Trophoblast cell (in vitro differentiated cells and primary cell): ENCODE results near the gene DISC1.

Source experiments
- DNase-seq, 2 donors: peaks; one replicate each; pipeline ENCODE4 v3.0.0-alpha.2; 2016
- H2AFZ ChIP-seq: 2 replicates; pipeline ENCODE4 v1.6.1; 2013; ENCODE audit warnings: low read length, moderate library complexity, mild to moderate bottlenecking; ENCODE audit not compliant: insufficient read depth, poor library complexity
- H2AK5ac ChIP-seq: 2 replicates; pipeline ENCODE4 v1.6.1; 2013; ENCODE audit warnings: mild to moderate bottlenecking, low read length
- H2BK120ac ChIP-seq: 2 replicates; pipeline ENCODE4 v1.6.1; 2013; ENCODE audit warnings: low read length, mild to moderate bottlenecking, moderate library complexity; ENCODE audit not compliant: insufficient read depth, poor library complexity
- H2BK12ac ChIP-seq: 2 replicates; pipeline ENCODE4 v1.6.1; 2013; ENCODE audit warnings: mild to moderate bottlenecking, low read length, moderate library complexity
- H2BK5ac ChIP-seq: 2 replicates; pipeline ENCODE4 v1.6.1; 2013; ENCODE audit warnings: low read length, low read depth, moderate library complexity, mild to moderate bottlenecking; ENCODE audit not compliant: poor library complexity
- H3K14ac ChIP-seq: 2 replicates; pipeline ENCODE4 v1.6.1; 2013; ENCODE audit warnings: mild to moderate bottlenecking, low read length
- H3K18ac ChIP-seq: 2 replicates; pipeline ENCODE4 v1.6.1; 2013; ENCODE audit warnings: mild to moderate bottlenecking, low read length
- H3K23ac ChIP-seq: 2 replicates; pipeline ENCODE4 v1.6.1; 2013; ENCODE audit warnings: low read length
- H3K27ac ChIP-seq: 2 replicates; pipeline ENCODE4 v1.5.1; 2013; ENCODE audit warnings: low read depth, mild to moderate bottlenecking, inconsistent platforms, low read length, moderate library complexity
- H3K27me3 ChIP-seq: 2 replicates; pipeline ENCODE4 v1.6.1; 2013; ENCODE audit warnings: inconsistent platforms, mild to moderate bottlenecking, low read length, moderate library complexity; ENCODE audit not compliant: insufficient read depth
- H3K36me3 ChIP-seq, 2 experiments: 1 replicate in 1 of 2; 2 replicates in 1 of 2; pipeline ENCODE4 v1.6.1; 2013; ENCODE audit warnings: low read length in 2 of 2, mild to moderate bottlenecking in 2 of 2, moderate library complexity in 1 of 2; ENCODE audit not compliant: insufficient read depth in 2 of 2, control insufficient read depth in 1 of 2
- H3K4ac ChIP-seq: 2 replicates; pipeline ENCODE4 v1.6.1; 2013; ENCODE audit warnings: low read depth, mild to moderate bottlenecking, low read length, moderate library complexity
- H3K4me1 ChIP-seq, 2 experiments: 1 replicate in 1 of 2; 2 replicates in 1 of 2; pipeline ENCODE4 v1.6.1; 2013; ENCODE audit warnings: low read length in 2 of 2, mild to moderate bottlenecking in 2 of 2, moderate library complexity in 1 of 2; ENCODE audit not compliant: insufficient read depth in 2 of 2, control insufficient read depth in 1 of 2
- H3K4me2 ChIP-seq: 2 replicates; pipeline ENCODE4 v1.6.1; 2013; ENCODE audit warnings: inconsistent platforms, mild to moderate bottlenecking, low read length, moderate library complexity
- H3K4me3 ChIP-seq: 2 replicates; pipeline ENCODE4 v1.5.1; 2013; ENCODE audit warnings: mild to moderate bottlenecking, low read depth, low read length, inconsistent platforms
- H3K79me1 ChIP-seq: one replicate; pipeline ENCODE4 v1.6.1; 2013; ENCODE audit warnings: low read length
- H3K79me2 ChIP-seq: 2 replicates; pipeline ENCODE4 v1.6.1; 2013; ENCODE audit warnings: low read length, mild to moderate bottlenecking; ENCODE audit not compliant: control insufficient read depth, insufficient read depth, poor library complexity
- H3K9ac ChIP-seq: 2 replicates; pipeline ENCODE4 v1.6.1; 2013; ENCODE audit warnings: mild to moderate bottlenecking, low read length
- H3K9me3 ChIP-seq: 2 replicates; pipeline ENCODE4 v1.6.1; 2013; ENCODE audit warnings: low read depth, mild to moderate bottlenecking, control low read depth, inconsistent platforms, low read length; ENCODE audit not compliant: insufficient read depth
- H4K12ac ChIP-seq: 2 replicates; pipeline ENCODE4 v1.6.1; 2013; ENCODE audit warnings: low read depth, mild to moderate bottlenecking, low read length, moderate library complexity
- H4K8ac ChIP-seq: 2 replicates; pipeline ENCODE4 v1.6.1; 2013; ENCODE audit warnings: low read depth, mild to moderate bottlenecking, low read length, moderate library complexity
- H4K91ac ChIP-seq: one replicate; pipeline ENCODE4 v1.6.1; 2013; ENCODE audit warnings: low read depth, mild to moderate bottlenecking, low read length, moderate library complexity
- WGBS: extraction: QIAGEN DNeasy Blood & Tissue Kit; methylation state at CpG from one replicate; pipeline ENCODE4 v1.1.7; 2013; ENCODE audit warnings: missing lambda C conversion rate; ENCODE audit not compliant: insufficient read length, insufficient coverage; ENCODE audit errors: extremely low coverage; 5-methylcytosine and 5-hydroxymethylcytosine counted together

Gene DISC1

DNA sequence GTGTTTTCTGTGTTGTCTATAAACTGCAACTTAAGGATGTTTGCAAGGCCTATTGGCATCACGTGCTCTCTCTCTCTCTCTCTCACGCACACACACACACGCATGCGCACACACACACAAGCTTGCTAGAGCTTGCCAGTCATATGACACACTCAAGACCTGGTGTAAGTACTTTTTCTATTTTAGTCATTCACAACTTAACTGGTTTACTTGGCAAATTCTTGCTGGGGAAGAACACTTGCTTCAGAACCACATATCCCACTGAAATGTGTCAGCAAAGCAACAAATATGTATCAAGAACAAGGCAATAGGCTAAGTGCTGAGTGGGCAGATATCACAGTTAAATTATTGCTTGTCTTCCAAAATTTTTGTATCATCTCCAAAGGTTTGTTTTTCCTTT is 107.8 kb downstream of the DISC1 start:
- Histone ChIP-seq H3K27ac (no peak overlapping the region), H3K4me2 (no peak overlapping the region), H2BK120ac (no peak overlapping the region), H2BK12ac (no peak overlapping the region), H2AFZ (no peak overlapping the region), H3K9ac (no peak overlapping the region), H4K12ac (no peak overlapping the region), H3K14ac (no peak overlapping the region), H3K4me3 (no peak overlapping the region), H2AK5ac (no peak overlapping the region), H3K23ac (no peak overlapping the region), H3K36me3 (no peaks in the 10 kb centered on the region), H4K8ac (no peak overlapping the region), H3K79me2 (no peaks in the 10 kb centered on the region), H4K91ac (no peak overlapping the region), H3K27me3 (no peaks in the 10 kb centered on the region), H3K79me1 (no peaks in the 10 kb centered on the region), H3K9me3 (peaks cover 13% of the 10 kb centered on the region), H3K4me1 (no peaks in the 10 kb centered on the region), H3K18ac (no peak overlapping the region), H2BK5ac (no peak overlapping the region), H3K4ac (no peak overlapping the region)
- no CpG with 5 or more reads among the region's 4 CpGs for WGBS
- DNase-seq: peak; percentile 5 to 12

DNA sequence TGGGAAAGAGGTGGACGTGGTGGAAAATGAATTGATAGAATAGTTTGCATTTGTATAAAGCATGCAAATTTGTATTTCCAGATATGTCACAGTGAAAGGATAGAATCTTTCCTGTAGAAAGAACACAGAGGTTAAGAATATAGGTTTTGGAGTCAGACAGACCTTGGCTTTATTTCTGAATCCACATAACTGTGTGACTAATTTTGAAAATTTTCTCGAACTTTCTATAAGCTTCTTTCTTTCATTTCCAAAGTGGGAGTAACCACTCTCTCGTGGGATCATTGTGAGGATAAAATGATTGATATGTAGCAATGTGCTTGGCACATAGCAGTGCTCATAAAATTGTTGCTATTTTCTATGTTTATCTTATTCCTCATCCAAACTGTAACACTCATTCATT is 108.8 kb downstream of the DISC1 start:
- Histone ChIP-seq H3K9ac (no peak overlapping the region), H3K9me3 (peaks cover 13% of the 10 kb centered on the region), H2BK120ac (no peak overlapping the region), H3K4me2 (no peak overlapping the region), H2BK5ac (no peak overlapping the region), H4K91ac (no peak overlapping the region), H3K79me2 (no peaks in the 10 kb centered on the region), H3K27me3 (no peaks in the 10 kb centered on the region), H4K8ac (no peak overlapping the region), H3K14ac (no peak overlapping the region), H3K36me3 (no peaks in the 10 kb centered on the region), H3K4me1 (no peaks in the 10 kb centered on the region), H2AK5ac (no peak overlapping the region), H2AFZ (no peak overlapping the region), H3K27ac (no peak overlapping the region), H3K4ac (no peak overlapping the region), H2BK12ac (no peak overlapping the region), H3K4me3 (no peak overlapping the region), H3K18ac (no peak overlapping the region), H3K23ac (no peak overlapping the region), H3K79me1 (no peaks in the 10 kb centered on the region), H4K12ac (no peak overlapping the region)
- no CpG with 5 or more reads among the region's 3 CpGs for WGBS
- DNase-seq: no peak

DNA sequence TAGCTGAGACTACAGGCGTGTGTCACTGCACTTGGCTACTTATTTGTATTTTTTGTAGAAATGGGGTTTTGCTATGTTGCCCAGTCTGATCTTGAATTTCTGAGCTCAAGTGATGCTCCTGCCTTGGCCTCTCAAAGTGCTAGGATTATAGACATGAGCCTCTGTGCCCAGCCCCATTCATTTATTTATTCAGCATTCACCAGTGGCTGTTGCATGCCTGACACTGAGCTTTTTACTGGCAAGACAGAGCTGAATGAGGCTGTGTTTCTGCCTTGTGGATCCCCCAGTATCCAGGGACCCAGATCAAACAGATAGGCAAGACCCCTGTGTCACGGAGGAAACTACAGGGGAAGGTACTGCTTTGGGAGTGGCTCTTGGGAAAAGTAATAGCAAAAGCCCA is 109.4 kb downstream of the DISC1 start:
- Histone ChIP-seq H3K9me3 (peaks cover 13% of the 10 kb centered on the region), H2BK120ac (no peak overlapping the region), H4K91ac (no peak overlapping the region), H2BK5ac (no peak overlapping the region), H3K79me2 (no peaks in the 10 kb centered on the region), H3K79me1 (no peaks in the 10 kb centered on the region), H3K23ac (no peak overlapping the region), H3K27me3 (no peaks in the 10 kb centered on the region), H3K4me2 (no peak overlapping the region), H3K4me1 (no peaks in the 10 kb centered on the region), H3K27ac (no peak overlapping the region), H2AFZ (no peak overlapping the region), H3K36me3 (no peaks in the 10 kb centered on the region), H4K8ac (no peak overlapping the region), H3K14ac (no peak overlapping the region), H3K9ac (no peak overlapping the region), H2BK12ac (no peak overlapping the region), H2AK5ac (no peak overlapping the region), H3K4ac (no peak overlapping the region), H3K18ac (no peak overlapping the region), H3K4me3 (no peak overlapping the region), H4K12ac (no peak overlapping the region)
- no peak for DNase-seq
- WGBS: no CpG with 5 or more reads among the region's 2 CpGs

DNA sequence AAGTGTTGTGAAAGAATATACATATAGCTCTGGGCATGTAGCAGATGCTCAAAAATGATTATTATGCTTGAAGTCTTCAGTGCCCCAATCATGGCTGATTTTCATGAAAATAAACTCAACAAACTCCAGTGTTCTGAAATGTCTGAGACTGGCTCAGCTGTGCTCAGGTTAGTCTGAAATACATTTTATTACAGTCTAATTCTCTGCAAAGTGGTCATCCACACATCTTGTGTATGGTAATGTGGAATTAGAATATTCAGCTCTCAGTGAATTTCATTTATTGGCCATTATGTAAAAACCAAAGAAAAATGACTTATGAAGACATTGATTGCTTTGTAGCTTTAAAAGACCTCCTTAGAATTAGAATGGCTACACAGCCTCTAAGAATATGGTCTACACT is 109.9 kb downstream of the DISC1 start:
- Histone ChIP-seq H3K23ac (no peak overlapping the region), H3K9me3 (peaks cover 13% of the 10 kb centered on the region), H3K4me2 (no peak overlapping the region), H3K4me3 (no peak overlapping the region), H3K27me3 (no peaks in the 10 kb centered on the region), H4K12ac (no peak overlapping the region), H3K18ac (no peak overlapping the region), H2BK12ac (no peak overlapping the region), H3K36me3 (no peaks in the 10 kb centered on the region), H3K79me1 (no peaks in the 10 kb centered on the region), H3K27ac (no peak overlapping the region), H4K8ac (no peak overlapping the region), H3K4ac (no peak overlapping the region), H3K79me2 (no peaks in the 10 kb centered on the region), H3K4me1 (no peaks in the 10 kb centered on the region), H3K14ac (no peak overlapping the region), H2AFZ (no peak overlapping the region), H3K9ac (no peak overlapping the region), H2BK5ac (no peak overlapping the region), H2BK120ac (no peak overlapping the region), H4K91ac (no peak overlapping the region), H2AK5ac (no peak overlapping the region)
- DNase-seq: no peak

DNA sequence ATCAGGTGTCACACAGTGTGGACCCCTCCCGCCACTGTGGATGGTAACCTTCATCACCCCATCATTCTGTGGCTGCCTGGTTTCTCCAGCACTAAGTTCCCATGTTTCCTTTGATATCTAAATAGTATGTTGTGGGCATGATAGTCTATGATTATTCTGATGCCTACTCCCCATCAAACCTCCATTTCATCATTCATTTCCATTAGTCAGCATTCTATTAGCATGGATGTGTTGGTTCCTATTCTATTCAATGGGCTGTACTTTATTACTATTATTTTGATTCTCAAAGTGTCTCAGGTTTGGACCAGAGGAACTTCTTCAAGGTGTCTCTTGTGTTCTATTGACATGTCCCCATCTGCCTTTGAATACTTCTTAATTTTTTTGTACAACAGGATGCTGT is 112.0 kb downstream of the DISC1 start:
- no peak overlapping the region for H4K91ac ChIP-seq
- no peaks in the 10 kb centered on the region for H3K79me2 ChIP-seq
- no peaks in the 10 kb centered on the region for H3K79me1 ChIP-seq
- no peak overlapping the region for H3K4me2 ChIP-seq
- no peak overlapping the region for H3K14ac ChIP-seq
- no peak overlapping the region for H2BK5ac ChIP-seq
- no peak overlapping the region for H3K27ac ChIP-seq
- DNase-seq: no peak
- no peak overlapping the region for H4K12ac ChIP-seq
- no peaks in the 10 kb centered on the region for H3K27me3 ChIP-seq
- peaks cover 1% of the 10 kb centered on the region for H3K9me3 ChIP-seq
- H3K4me3 ChIP-seq: no peak overlapping the region
- H3K9ac ChIP-seq: no peak overlapping the region
- no peak overlapping the region for H2AFZ ChIP-seq
- H2BK12ac ChIP-seq: no peak overlapping the region
- H3K36me3 ChIP-seq: no peaks in the 10 kb centered on the region
- no CpG with 5 or more reads among the region's 1 CpG for WGBS
- no peak overlapping the region for H2AK5ac ChIP-seq
- no peak overlapping the region for H3K23ac ChIP-seq
- no peaks in the 10 kb centered on the region for H3K4me1 ChIP-seq
- H2BK120ac ChIP-seq: no peak overlapping the region
- H3K4ac ChIP-seq: no peak overlapping the region
- no peak overlapping the region for H4K8ac ChIP-seq
- no peak overlapping the region for H3K18ac ChIP-seq
